HepG2 (cell line): ENCODE results near the gene FRMD6. TPM values are rescaled to one million over a fixed set of nuclear protein-coding genes. Genes with fewer than 3 reads are reported as not detected.

Source experiments
- CBX5 ChIP-seq: sonication (generic); formaldehyde crosslinking; IDR thresholded peaks from 2 replicates; pipeline ENCODE4 v1.4.0; 2020; ENCODE audit warnings: missing genetic modification reagents, borderline replicate concordance
- DNMT1 ChIP-seq: sonication (generic); formaldehyde crosslinking; IDR thresholded peaks from 2 replicates; pipeline ENCODE4 v1.5.1; 2020; ENCODE audit warnings: mild to moderate bottlenecking, missing genetic modification reagents
- KAT8 ChIP-seq: IDR thresholded peaks from 2 replicates; pipeline ENCODE4 v1.6.1; 2016; ENCODE audit warnings: missing genetic modification reagents, missing compliant biosample characterization
- KLF15 ChIP-seq: sonication (generic); formaldehyde crosslinking; IDR thresholded peaks from 2 replicates; pipeline ENCODE4 v1.8.1; 2023; ENCODE audit warnings: borderline replicate concordance, mild to moderate bottlenecking, inconsistent platforms, missing genetic modification reagents, mixed read lengths
- NBN ChIP-seq: fragments of 450-650 bp; conservative IDR thresholded peaks from 2 replicates; pipeline ENCODE4 v1.6.1; 2017
- NCOA2 ChIP-seq: sonication (generic); formaldehyde crosslinking; IDR thresholded peaks from 2 replicates; pipeline ENCODE4 v1.8.0; 2022; ENCODE audit warnings: inconsistent platforms
- PHF8 ChIP-seq: sonication (generic); formaldehyde crosslinking; IDR thresholded peaks from 2 replicates; pipeline ENCODE4 v1.5.0; 2020; ENCODE audit warnings: missing genetic modification reagents
- RAD21 ChIP-seq: fragments of 450-650 bp; formaldehyde crosslinking; IDR thresholded peaks from 2 replicates; pipeline ENCODE4 v1.5.0; 2020; ENCODE audit warnings: mild to moderate bottlenecking
- SMARCE1 ChIP-seq: fragments of 450-650 bp; IDR thresholded peaks from 2 replicates; pipeline ENCODE4 v1.6.1; 2017; ENCODE audit warnings: borderline replicate concordance
- ZNF124 ChIP-seq: sonication (generic); formaldehyde crosslinking; IDR thresholded peaks from 2 replicates; pipeline ENCODE4 v1.4.0; 2020; ENCODE audit warnings: missing genetic modification reagents
- ZNF549 ChIP-seq: sonication (generic); formaldehyde crosslinking; IDR thresholded peaks from 2 replicates; pipeline ENCODE4 v1.5.0; 2020; ENCODE audit warnings: missing genetic modification reagents
- polyA plus RNA-seq, 8 experiments: library from polyadenylated mRNA; depleted of rRNA in 3 of 8; stranded (reverse) in 7 of 8; unstranded in 1 of 8; fragments of >200 nt; fragmentation: Illumina TruSeq in 4 of 8; extraction: Trizol in 4 of 8; gene quantifications; 2 replicates each; pipeline versions ENCODE4 v1.2.1 to v1.2.3, GENCODE V29; 2011 to 2016; ENCODE audit warnings: low read depth in 4 of 8, missing spikeins in 1 of 8, mixed read lengths in 1 of 8; ENCODE audit not compliant: insufficient read depth in 1 of 8
- total RNA-seq, 5 experiments: library from RNA; depleted of rRNA; stranded (reverse); fragments of >200 nt; fragmentation: Illumina TruSeq; extraction: Trizol; gene quantifications; 2 replicates each; pipeline ENCODE4 v1.2.3, GENCODE V29; 2016; ENCODE audit warnings: low read depth in 1 of 5
- TF ChIP-seq, protein P1 (sequence below): sonication (generic); formaldehyde crosslinking; IDR thresholded peaks from 2 replicates; pipeline ENCODE4 v1.9.0; 2021; ENCODE audit warnings: missing genetic modification reagents, borderline replicate concordance
- TF ChIP-seq, protein P2 (sequence below): sonication (generic); formaldehyde crosslinking; IDR thresholded peaks from 2 replicates; pipeline ENCODE4 v1.5.0; 2020; ENCODE audit warnings: mild to moderate bottlenecking, missing genetic modification reagents, borderline replicate concordance
- TF ChIP-seq, protein P3 (sequence below): sonication (generic); formaldehyde crosslinking; IDR thresholded peaks from 2 replicates; pipeline ENCODE4 v1.4.0; 2020; ENCODE audit warnings: missing genetic modification reagents; ENCODE audit errors: not compliant biosample characterization
- TF ChIP-seq, protein P4 (sequence below): sonication (generic); formaldehyde crosslinking; IDR thresholded peaks from 2 replicates; pipeline ENCODE4 v1.4.0; 2020; ENCODE audit warnings: missing genetic modification reagents

The FRMD6 gene
- total and polyA plus RNA-seq, 2 of the 13 experiments (the other 11 are each of a cell fraction or from before 2014, with no cell fraction given) = 2.4 to 5.4 TPM

DNA sequence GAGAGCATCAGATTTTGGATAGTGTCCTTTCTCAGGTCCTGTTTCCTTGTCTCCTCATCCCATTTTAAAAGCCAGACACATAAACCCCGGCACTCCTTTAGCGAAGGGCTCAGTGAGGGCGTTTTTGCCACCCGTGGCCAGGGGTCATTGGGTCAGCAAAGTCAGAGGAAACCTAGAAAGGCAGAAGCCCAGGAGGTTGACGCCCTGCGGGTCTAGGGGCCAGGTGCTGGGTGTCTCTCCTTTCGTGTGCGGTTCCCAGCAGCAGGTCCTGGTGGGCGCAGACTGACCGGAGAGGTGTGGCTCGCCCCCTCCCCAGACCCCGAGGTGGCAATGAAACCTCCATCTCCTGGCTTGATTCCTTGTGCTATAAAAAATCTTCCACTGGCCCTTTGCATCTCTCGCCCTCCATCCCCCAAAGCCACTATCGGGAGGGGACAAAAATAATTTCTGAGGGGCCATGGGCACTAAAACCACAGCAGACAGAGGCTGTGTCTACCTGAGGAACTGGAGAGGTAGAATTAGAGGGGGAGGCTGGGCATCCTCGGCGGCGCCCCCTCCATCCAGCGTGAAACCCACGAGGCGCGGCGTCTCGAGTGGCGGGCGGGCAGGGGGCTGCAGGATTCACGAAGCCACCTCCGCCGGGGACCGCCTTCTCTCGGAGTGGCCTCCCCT is 858 bp upstream of the FRMD6 start (continued):
- TF ChIP-seq, protein P1, sequence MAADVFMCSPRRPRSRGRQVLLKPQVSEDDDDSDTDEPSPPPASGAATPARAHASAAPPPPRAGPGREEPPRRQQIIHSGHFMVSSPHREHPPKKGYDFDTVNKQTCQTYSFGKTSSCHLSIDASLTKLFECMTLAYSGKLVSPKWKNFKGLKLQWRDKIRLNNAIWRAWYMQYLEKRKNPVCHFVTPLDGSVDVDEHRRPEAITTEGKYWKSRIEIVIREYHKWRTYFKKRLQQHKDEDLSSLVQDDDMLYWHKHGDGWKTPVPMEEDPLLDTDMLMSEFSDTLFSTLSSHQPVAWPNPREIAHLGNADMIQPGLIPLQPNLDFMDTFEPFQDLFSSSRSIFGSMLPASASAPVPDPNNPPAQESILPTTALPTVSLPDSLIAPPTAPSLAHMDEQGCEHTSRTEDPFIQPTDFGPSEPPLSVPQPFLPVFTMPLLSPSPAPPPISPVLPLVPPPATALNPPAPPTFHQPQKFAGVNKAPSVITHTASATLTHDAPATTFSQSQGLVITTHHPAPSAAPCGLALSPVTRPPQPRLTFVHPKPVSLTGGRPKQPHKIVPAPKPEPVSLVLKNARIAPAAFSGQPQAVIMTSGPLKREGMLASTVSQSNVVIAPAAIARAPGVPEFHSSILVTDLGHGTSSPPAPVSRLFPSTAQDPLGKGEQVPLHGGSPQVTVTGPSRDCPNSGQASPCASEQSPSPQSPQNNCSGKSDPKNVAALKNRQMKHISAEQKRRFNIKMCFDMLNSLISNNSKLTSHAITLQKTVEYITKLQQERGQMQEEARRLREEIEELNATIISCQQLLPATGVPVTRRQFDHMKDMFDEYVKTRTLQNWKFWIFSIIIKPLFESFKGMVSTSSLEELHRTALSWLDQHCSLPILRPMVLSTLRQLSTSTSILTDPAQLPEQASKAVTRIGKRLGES (CRISPR knock-in tag) = no peak
- TF ChIP-seq, protein P2, sequence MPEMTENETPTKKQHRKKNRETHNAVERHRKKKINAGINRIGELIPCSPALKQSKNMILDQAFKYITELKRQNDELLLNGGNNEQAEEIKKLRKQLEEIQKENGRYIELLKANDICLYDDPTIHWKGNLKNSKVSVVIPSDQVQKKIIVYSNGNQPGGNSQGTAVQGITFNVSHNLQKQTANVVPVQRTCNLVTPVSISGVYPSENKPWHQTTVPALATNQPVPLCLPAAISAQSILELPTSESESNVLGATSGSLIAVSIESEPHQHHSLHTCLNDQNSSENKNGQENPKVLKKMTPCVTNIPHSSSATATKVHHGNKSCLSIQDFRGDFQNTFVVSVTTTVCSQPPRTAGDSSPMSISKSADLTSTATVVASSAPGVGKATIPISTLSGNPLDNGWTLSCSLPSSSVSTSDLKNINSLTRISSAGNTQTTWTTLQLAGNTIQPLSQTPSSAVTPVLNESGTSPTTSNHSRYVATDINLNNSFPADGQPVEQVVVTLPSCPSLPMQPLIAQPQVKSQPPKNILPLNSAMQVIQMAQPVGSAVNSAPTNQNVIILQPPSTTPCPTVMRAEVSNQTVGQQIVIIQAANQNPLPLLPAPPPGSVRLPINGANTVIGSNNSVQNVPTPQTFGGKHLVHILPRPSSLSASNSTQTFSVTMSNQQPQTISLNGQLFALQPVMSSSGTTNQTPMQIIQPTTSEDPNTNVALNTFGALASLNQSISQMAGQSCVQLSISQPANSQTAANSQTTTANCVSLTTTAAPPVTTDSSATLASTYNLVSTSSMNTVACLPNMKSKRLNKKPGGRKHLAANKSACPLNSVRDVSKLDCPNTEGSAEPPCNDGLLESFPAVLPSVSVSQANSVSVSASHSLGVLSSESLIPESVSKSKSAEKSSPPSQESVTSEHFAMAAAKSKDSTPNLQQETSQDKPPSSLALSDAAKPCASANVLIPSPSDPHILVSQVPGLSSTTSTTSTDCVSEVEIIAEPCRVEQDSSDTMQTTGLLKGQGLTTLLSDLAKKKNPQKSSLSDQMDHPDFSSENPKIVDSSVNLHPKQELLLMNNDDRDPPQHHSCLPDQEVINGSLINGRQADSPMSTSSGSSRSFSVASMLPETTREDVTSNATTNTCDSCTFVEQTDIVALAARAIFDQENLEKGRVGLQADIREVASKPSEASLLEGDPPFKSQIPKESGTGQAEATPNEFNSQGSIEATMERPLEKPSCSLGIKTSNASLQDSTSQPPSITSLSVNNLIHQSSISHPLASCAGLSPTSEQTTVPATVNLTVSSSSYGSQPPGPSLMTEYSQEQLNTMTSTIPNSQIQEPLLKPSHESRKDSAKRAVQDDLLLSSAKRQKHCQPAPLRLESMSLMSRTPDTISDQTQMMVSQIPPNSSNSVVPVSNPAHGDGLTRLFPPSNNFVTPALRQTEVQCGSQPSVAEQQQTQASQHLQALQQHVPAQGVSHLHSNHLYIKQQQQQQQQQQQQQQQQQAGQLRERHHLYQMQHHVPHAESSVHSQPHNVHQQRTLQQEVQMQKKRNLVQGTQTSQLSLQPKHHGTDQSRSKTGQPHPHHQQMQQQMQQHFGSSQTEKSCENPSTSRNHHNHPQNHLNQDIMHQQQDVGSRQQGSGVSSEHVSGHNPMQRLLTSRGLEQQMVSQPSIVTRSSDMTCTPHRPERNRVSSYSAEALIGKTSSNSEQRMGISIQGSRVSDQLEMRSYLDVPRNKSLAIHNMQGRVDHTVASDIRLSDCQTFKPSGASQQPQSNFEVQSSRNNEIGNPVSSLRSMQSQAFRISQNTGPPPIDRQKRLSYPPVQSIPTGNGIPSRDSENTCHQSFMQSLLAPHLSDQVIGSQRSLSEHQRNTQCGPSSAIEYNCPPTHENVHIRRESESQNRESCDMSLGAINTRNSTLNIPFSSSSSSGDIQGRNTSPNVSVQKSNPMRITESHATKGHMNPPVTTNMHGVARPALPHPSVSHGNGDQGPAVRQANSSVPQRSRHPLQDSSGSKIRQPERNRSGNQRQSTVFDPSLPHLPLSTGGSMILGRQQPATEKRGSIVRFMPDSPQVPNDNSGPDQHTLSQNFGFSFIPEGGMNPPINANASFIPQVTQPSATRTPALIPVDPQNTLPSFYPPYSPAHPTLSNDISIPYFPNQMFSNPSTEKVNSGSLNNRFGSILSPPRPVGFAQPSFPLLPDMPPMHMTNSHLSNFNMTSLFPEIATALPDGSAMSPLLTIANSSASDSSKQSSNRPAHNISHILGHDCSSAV (CRISPR knock-in tag) = no peak
- no peak for TF ChIP-seq NBN
- 0 out of 2 replicates have a peak, but pooled peaks have one; percentile 1 for TF ChIP-seq CBX5
- TF ChIP-seq RAD21 (CRISPR knock-in tag) = no peak
- no peak for TF ChIP-seq KLF15
- TF ChIP-seq, protein P3, sequence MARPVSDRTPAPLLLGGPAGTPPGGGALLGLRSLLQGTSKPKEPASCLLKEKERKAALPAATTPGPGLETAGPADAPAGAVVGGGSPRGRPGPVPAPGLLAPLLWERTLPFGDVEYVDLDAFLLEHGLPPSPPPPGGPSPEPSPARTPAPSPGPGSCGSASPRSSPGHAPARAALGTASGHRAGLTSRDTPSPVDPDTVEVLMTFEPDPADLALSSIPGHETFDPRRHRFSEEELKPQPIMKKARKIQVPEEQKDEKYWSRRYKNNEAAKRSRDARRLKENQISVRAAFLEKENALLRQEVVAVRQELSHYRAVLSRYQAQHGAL (CRISPR knock-in tag) = no peak
- no peak; the same call in 1 of the 2 replicates for TF ChIP-seq PHF8 (CRISPR knock-in tag)
- no peak for TF ChIP-seq DNMT1 (CRISPR knock-in tag)
- 0 out of 2 replicates have a peak, but pooled peaks have one; percentile 32 for TF ChIP-seq ZNF124 (CRISPR knock-in tag)
- TF ChIP-seq, protein P4, sequence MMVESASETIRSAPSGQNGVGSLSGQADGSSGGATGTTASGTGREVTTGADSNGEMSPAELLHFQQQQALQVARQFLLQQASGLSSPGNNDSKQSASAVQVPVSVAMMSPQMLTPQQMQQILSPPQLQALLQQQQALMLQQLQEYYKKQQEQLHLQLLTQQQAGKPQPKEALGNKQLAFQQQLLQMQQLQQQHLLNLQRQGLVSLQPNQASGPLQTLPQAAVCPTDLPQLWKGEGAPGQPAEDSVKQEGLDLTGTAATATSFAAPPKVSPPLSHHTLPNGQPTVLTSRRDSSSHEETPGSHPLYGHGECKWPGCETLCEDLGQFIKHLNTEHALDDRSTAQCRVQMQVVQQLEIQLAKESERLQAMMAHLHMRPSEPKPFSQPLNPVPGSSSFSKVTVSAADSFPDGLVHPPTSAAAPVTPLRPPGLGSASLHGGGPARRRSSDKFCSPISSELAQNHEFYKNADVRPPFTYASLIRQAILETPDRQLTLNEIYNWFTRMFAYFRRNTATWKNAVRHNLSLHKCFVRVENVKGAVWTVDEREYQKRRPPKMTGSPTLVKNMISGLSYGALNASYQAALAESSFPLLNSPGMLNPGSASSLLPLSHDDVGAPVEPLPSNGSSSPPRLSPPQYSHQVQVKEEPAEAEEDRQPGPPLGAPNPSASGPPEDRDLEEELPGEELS = no peak
- TF ChIP-seq NCOA2 = no peak
- no peak for TF ChIP-seq SMARCE1
- no peak for TF ChIP-seq ZNF549 (CRISPR knock-in tag)
- TF ChIP-seq KAT8 = no peak
